Measurements from ENCODE around the gene STK32C.
"Not testable (repeated sequence)": the region's sequence is repeated elsewhere in the genome, so short reads cannot be mapped to it uniquely, and the experiment has no call there.

Gene STK32C

GRCh38 chr10:132307823-132308586 lies at the start of gene STK32C:
STK32C (minus strand) TSS chr10:132307950; CDS start chr10:132307833, 117 bp downstream.
- peak; percentile 35 for DNase-seq

GRCh38 chr10:132356621-132357195 lies 49.0 kb upstream of the STK32C start:
- DNase-seq = no peak

GRCh38 chr10:132355754-132356153 lies 48.0 kb upstream of the STK32C start:
- DNase-seq = no peak

- no peak for DNase-seq
Measured at GRCh38 chr10:132355297-132355696, 47.5 kb upstream of the STK32C start.

GRCh38 chr10:132354356-132355094 lies 46.8 kb upstream of the STK32C start:
- no peak for DNase-seq

- DNase-seq = no peak
Measured at GRCh38 chr10:132353456-132354355, 46.0 kb upstream of the STK32C start.

- DNase-seq = not testable (repeated sequence)
Measured at GRCh38 chr10:132352462-132353308, 44.9 kb upstream of the STK32C start.

- DNase-seq = no peak
Measured at GRCh38 chr10:132351611-132352010, 43.9 kb upstream of the STK32C start.

GRCh38 chr10:132350946-132351345 lies 43.2 kb upstream of the STK32C start:
- no peak for DNase-seq

- DNase-seq = no peak
Measured at GRCh38 chr10:132350391-132350790, 42.6 kb upstream of the STK32C start.

- no peak for DNase-seq
Measured at GRCh38 chr10:132349766-132350165, 42.0 kb upstream of the STK32C start.

GRCh38 chr10:132347931-132348267 lies 40.1 kb upstream of the STK32C start:
- DNase-seq = no peak

- no peak for DNase-seq
Measured at GRCh38 chr10:132347211-132347930, 39.6 kb upstream of the STK32C start.

- no peak for DNase-seq
Measured at GRCh38 chr10:132346806-132347205, 39.1 kb upstream of the STK32C start.

- no peak for DNase-seq
Measured at GRCh38 chr10:132345345-132345744, 37.6 kb upstream of the STK32C start.

GRCh38 chr10:132344386-132344785 lies 36.6 kb upstream of the STK32C start:
- no peak for DNase-seq

GRCh38 chr10:132342553-132342952 lies 34.8 kb upstream of the STK32C start:
- no peak for DNase-seq

GRCh38 chr10:132341781-132342180 lies 34.0 kb upstream of the STK32C start:
- no peak for DNase-seq

GRCh38 chr10:132341017-132341416 lies 33.3 kb upstream of the STK32C start:
- no peak for DNase-seq

GRCh38 chr10:132339276-132339675 lies 31.5 kb upstream of the STK32C start:
- no peak for DNase-seq

GRCh38 chr10:132338876-132339275 lies 31.1 kb upstream of the STK32C start:
- DNase-seq = no peak

Data from NCI-H1694 (cell line).